Stimulated activated CD4-positive, alpha-beta T cell treated with anti-CD3 and anti-CD28 coated beads, Interleukin-15, amount 100 ng/mL, for 1 hour (primary cell): ENCODE data around the gene ACOX3.

Experiments used
- DNase-seq, 2 donors: peaks; one replicate each; pipeline ENCODE4 v3.0.0-alpha.2; 2020; ENCODE audit warnings: low read depth in 1 of 2, low spot score in 1 of 2

The ACOX3 gene

DNA sequence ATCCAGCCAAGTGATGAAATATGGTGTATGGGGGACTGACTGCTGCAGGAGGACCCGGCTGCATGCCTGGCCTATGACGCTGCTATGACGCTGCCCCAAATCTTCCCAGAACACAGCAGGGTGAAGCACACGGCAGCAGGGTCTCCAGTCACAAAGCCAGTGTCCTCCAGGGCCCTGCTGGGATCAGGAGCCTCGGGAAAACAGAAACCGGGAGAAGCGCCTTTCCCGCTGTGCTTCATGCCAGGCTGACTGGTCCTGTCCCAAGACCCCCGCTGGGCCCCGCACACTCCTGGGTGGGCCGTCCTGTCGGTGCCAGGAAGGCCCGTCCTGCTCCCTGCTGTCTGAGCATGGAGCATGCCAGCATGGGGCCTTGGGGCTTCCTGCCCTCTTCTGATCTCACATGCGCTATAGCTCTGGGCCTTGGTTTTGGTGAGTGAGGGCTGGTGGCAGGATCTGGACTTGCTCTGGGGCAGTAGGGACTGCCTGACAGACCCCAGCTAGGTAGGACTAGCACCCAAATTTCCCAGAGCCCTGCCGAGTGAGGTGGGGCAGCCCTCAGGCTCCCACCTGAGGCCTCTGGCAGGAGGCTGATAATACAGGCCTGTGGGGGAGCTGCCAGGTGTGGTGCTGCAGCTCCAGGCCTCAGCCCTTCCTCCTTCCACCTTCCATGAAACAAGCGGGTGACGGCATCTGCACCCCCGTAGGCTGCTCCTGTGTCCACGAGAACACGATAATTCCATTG lies 64.0 kb downstream of the ACOX3 start:
- no peak for DNase-seq

DNA sequence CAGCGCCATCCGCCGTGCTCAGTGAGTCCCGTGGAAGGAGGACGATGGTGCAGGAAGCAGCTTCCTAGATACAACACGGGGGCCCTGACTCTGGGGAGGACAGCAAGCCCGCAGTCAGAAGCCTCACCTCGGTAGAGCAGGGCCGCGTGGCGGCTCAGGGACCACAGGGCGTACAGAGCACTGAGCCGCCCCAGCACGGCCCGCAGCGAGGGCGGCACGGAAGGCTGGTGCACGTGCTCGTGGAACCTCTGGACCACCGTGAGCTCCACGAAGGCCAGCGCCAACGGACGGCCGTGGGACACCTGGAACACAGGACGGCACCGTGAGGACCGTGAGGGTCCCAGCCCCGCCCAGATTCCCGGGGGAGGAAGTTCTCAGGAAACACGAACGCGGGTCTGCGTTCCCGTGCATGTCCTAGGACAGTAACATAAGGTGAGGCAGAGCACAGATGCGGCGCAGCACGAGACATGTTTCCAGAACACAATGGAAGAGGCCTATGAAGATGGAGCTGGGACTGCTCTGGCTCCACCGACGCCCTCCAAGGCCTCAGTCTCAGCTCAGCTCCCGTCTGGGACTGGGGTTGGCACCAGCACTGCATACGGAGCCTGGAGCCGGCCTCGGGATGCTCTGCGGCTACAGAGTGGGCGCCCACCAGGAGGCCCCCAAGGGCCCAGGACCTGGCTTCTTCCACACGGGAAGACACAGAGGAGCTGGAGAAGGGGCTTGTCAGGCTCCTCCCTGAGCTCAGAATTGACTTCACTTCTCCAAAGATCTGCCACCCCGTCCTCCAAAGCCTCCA lies 65.5 kb downstream of the ACOX3 start:
- DNase-seq: no peak

DNA sequence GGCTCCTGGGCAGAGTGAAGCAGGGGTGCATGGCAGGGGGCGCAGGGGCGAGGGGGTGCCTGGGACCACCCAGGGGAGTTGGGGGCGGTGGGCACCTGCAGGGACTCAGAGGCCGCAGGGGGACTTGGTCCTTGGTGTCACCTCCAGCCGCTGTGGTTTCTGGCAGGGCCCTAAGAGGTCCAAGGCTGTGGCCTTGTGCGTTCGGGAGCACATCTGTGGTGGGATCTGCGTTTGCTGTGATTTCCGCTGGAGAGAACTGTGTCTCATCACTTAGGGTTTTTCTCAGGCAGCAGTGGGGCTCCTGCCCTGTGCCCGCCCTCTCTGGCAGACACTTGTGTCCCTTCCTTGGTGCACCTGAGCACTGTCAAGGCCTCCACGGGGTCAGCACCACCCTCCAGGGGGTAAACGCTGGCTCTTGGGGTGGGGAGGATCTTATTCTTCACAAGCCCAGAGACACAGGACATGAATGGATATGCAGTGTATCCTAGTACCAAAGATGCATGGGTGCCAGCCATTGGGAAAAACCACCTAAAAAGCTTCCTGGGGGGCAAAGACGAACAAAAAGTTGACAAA lies 66.5 kb downstream of the ACOX3 start:
- DNase-seq: no peak

DNA sequence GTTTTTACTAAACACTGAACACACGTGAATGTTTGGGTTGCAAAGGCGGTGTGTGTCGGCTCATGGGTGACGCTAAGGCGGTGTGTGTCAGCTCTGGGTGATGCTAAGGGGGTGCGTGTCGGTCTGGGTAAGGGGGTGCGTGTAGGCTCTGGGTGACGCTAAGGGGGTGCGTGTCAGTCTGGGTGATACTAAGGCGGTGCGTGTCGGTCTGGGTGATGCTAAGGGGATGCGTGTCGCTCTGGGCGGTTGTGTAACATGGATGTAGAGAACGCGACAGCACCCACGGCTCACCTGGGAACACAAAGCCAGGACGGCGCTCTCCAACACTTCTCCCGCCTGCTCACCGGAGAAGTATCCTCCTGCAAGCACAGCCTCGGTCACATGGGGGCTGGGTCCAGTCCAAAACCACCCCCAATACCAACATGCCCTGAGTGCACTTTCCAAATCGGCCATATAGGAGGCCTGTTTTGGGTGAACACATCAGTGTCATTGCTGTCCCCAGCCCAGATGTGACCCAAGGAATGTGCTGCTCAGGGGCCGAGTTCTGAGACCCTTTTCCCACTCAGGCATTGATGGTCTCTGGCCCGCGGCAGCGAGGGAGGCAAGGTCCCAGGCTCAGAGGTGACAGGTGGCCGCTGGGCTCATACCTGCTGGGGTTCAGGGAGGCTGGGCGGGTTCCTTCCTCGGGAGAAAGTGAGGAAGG lies 67.1 kb downstream of the ACOX3 start:
- no peak for DNase-seq

DNA sequence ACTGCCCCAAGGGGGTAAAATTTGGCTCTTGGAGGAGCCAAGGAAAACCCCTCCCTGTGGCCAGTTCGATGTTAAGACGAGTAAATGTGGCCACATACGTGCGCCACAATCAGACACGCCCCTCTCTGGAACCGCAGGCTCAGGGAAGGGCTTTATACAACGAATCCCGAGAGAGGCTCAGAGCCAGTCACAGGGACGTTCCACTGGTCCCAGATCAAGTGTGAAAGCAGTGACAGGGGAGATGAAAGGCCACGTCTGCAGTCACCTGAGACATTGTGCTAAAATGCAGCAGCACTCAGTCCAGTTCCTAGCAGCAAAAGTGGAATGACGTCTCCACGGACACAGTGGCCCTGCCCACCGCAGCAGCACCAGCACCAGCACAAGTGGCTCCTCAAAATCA lies 68.0 kb downstream of the ACOX3 start:
- no peak for DNase-seq

DNA sequence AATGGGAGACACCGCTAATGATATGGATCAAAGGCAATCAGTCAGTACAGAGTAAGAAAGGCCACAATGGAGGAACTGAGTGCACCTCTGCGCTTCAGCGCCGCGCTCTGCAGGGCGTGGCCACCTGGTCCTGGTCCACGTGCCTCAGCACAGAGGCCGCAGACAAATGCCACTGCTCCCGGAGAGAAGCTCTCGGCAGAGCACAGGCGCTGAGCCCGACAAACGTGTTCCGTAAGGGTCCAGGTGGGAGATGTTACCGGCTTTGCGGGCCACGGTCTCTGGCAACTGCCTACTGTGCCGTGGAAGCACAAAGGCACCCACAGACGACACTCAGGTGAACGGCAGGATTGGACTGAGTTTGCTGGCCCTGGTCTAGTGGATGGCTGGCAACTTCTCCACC lies 68.9 kb downstream of the ACOX3 start:
- no peak for DNase-seq

DNA sequence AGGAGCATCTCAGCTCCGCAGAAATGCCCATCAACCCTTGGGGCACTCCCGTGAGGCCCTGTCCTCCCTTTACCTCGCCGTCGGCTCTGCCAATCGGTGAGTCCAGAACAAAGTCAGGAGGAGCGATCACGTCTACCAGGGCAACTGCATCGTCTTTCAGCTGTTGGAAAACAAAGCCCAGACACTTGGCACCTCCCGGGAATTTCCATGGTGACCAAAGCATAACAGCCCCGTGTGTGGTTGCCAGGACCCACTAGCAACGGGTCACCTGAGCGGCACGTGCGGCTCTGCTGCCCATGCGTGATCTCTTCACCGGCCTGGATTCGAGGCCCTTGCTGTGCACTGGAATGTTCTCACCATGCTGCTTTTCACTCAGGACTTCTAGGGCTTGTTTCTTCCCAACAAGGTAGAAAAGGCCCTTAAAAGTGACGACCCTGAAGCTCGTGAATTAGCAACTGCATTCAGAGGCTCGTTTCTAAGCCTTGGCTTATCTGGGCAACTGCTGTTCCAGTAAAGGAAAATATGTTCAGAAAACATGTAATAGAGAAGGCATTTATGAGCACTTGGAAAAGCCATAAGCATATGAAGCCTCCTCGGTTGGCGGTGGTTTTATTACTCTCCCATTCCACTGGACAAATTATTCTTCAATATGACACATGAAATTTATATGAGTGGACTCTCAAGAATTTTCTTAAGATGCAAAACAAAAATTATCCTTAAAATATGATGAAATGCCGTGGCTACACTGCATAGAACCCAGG lies 69.5 kb downstream of the ACOX3 start:
- DNase-seq: no peak

DNA sequence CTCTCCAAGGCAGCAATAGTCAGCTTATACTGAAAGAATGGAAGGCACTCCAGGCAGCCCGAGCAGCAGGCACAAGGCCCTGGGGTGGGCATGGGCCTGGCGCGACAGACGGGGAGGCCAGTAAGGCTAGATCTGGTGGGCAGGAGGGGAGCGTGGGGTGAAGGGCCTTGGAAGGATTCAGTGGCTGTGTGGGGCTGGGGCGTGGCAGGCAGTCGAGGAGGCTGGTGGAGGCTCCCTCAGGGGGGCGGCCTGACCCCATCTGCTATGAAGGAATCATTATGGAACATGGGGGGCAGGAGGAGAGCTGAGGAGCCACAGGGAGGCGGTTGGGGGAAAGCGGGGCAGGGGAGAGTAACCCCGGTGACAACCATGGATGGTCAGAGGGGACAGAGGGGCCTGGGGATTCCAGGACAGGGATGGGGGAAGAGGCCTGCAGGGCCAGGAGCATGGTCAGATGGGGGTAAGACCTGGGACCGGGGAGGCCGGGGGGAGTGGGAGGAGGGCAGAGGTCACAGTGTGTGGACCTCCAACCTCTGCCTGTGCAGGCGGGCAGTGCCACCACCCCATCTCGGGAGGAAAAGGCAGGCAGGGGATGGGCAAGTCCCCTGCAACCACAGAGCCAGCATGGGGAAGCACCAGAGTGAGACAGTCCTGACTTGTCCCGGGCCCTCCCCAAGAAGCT lies 70.3 kb downstream of the ACOX3 start:
- no peak for DNase-seq

DNA sequence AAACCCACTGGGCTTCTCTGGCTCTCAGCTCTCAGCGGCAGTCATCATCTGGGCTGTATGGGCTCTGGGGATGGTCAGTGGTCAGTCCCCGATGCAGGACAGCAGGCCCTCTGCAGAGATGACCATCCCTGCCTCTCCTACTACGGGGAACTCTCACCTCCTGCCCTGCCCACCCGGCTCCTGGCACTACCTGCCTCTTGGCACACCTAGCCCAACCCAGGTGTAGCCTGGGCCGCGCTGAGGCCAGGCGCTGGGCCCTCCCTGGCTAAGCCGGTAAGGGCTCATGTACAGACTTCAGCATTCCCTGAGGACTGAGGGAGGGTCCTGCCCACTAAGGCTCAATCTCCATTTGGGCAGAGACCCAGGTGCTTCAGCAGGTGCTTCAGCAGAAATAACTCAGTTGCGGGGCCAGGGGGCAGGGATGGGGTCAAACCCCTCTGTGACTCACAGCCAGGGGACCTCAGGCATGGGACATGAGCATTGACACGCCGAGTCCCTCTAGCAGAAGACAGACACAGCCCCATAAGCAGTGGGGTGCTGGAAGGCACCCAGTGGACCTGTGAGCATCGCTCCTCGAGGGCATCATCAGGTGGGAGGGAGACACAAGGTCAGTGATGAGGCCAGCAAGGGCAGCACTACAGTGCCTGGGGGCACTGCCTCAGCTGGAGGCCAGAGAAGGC lies 71.0 kb downstream of the ACOX3 start:
- DNase-seq: no peak

DNA sequence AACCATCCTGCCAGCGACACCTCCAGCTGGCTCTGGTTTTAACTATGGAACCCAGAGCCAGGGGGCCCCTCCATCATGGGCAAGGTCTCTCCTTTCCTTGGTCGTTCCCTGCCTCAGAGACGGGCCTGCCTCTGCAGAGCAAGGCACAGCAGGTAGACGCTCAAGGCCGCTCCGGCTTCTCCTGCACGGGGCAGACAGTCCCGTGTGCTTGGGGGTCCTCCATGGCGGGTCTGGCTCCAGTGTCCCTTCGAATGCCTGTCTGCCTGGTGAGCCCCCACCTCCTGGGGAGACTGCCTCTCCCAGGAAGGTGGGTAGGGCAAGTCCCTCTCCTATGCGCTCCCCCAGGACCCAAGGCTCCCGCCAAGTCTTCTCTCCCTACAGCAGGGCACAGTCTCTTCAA lies 71.5 kb downstream of the ACOX3 start:
- no peak for DNase-seq

DNA sequence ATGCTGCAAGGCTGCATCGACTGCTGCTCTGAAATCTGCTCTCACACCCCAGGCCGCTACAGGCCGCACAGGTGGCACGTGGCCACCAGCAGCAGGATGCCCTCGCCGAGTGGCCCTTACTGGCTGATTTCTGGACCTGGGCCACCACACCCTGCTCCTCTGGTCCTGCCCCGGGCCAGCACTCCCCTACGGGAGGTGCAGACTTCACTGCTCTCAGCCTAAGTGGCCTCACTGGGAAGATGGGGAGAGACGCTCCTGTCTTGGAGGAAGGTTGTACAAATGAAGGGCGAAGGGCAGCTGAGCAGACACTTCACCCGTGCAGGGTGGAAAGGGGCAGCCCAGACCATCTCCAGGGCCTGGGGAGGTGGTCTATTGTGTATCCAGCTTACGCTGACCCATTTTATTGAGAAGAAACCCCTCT lies 72.5 kb downstream of the ACOX3 start:
- DNase-seq: no peak

DNA sequence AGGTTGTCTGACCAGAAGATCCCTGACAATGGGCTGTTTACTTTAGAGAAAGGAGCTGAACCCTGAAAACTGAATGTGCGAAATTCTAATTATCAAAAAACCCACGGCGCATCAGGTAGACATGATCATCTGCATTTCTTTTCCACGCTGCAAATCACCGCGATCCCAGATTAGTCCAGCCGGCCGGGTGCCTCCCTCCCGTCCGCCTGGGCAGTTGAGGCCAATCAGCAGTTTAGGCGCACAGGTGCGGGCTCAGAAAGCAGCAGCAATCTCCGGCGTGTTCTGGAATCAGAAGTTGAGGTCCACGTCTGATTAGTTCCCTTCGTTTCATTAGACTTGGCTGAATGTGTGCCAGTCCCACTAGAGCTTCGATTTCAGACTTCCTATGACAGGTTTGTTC lies 73.9 kb downstream of the ACOX3 start:
- no peak for DNase-seq

DNA sequence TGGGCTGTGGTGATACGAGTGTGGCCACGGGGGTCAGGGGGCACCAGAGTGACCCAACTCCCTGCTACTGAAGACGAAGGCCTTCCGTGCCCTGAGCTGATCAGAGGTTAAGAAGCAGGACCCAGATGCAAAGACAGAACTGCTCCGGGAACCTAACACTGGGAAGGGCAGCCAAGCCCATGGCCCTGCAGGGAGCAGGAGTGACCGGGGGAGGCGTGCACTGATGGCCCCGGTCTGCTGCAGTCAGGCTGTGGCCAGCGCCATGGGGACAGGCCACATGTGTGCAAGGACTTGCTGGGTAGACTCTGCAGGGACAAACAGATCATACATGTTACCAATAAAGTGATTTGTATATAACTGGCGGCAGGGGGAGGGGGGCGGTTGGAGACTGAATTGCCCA lies 74.6 kb downstream of the ACOX3 start:
- no peak for DNase-seq

DNA sequence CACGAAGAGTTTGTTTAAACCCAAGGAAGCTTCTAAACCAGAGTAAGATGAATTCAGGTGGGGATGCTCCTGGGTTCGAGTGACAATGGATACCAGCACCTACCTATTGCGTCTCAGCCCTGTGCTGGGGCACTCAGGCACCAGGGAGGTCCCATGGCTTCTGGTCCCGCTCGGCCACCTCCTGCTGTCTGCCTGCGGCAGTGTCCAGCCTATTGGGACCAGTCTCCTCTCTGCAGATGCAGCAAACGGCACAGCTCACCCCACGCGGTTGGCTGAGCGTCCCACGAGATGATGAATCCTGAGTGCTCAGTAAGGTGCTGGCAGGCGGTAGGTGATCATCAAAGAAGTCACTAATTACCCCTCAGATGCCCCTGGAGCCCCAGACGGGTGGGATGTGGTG lies 75.2 kb downstream of the ACOX3 start:
- DNase-seq: no peak

DNA sequence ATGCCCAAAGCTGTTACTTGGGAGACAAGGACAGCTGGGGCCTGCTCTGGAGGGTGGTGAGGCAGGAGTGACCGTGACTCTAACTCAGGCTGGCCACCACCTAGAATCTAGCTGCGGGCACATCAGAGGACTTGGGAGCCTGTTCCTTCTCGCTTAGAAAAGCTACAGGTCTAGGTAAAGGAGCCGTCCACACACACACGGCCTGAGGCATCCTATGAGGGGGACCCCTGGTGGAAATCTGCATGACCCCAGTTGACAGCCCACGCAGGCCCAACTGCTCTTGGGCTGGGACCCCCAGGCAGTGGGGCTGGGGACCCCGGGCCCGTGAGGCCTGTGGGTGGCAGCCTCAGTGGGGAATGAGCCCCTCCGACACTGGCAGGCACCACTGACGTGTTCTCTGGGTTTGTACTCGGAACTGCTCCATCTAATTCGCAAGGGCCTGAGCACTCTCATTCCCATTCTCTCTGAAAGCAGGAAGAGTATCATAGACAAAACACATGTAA lies 75.6 kb downstream of the ACOX3 start:
- DNase-seq: no peak

DNA sequence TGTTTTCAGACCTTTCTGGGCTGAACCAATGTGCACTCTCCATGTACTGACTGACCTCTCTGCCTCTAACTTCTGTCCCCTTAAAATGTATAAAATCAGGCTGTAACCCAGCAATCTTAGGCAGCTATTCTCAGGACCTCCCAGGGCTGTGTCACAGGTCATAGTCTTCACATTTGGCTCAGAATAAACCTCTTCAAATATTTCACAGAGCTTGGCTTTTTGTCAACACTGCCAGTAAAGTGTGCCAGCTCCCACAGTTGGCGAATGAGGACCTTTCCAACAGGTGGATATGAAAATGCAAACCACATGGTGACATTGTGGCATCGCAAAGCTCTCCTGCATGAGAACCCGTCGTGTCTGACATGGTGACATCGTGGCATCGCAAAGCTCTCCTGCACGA lies 76.4 kb downstream of the ACOX3 start:
- no peak for DNase-seq

DNA sequence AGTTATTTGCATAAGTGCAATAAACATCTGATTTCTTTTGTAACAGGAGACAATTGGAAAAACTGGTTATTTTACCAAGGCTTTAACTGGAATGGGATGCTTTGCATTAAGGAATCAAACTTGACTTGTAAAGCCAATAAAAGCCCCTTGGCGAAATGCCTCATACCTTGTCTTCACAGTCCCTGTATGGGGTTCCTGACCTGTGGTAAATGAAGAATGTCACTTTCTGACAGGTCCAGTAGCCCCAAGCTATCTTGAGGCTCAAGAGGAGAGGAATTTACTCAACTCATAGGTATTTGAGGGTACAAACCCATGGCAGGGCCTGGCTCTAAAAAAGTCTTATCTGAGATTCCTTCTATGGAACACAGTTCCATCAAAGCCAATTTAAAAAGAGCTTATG lies 78.0 kb downstream of the ACOX3 start:
- DNase-seq: no peak

DNA sequence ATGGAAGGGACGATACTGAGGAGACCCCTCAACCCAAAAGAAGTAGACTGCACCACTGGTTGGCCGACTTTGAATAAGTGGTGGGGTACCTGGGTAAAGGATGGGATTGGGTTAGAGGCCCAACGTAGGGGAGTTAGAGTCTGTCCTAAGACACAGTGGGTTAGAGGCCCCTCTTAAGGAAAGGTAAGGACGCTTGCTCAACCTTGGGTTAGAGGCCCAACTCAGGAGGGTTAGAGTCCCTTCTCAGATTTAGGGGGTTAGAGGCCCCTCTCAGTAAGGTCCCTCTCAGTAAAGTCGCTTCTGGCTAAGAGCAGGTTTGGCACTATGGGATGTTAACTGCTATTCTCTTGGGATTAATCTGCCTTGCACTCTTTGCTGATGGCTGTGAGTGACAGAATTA lies 81.3 kb downstream of the ACOX3 start:
- no peak for DNase-seq

DNA sequence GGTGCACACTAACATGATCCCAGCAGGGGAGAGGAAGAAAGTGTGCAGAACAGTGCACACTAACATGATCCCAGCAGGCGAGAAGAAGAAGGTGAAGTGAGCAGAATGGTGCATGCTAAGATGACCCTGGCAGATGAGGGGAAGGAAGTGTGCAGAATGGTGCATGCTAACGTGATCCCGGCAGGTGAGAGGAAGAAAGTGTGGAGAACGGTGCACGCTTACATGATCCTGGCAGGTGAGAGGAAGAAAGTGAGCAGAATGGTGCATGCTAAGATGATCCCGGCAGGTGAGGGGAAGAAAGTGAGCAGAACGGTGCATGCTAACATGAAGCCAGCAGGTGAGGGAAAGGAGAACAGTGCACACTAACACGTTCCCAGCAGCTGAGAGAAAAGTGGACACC lies 83.7 kb downstream of the ACOX3 start:
- no peak for DNase-seq
